Adrenal gland (tissue), 19 donors: ENCODE measurements around the gene GYPC. TPM values are rescaled to one million over a fixed set of nuclear protein-coding genes. Genes with fewer than 3 reads are reported as not detected.

Experiments
- DNase-seq, 7 donors: peaks; one replicate each; pipeline ENCODE4 v3.0.0-alpha.2; 2019 to 2020
- H3K27ac ChIP-seq, 5 donors: fragments of 200-600 bp; sonication (generic) in 4 of 5; 1 replicate in 3 of 5; 2 replicates in 2 of 5; pipeline versions ENCODE4 v1.5.1 to v1.8.0; 2016 to 2020; ENCODE audit warnings: mild to moderate bottlenecking in 1 of 5
- H3K27me3 ChIP-seq: fragments of 200-600 bp; 2 replicates; pipeline ENCODE4 v1.8.0; 2021
- H3K36me3 ChIP-seq, 2 donors: fragments of 200-600 bp; replicated peaks in 1 of 2; 1 replicate in 1 of 2; 2 replicates in 1 of 2; pipeline versions ENCODE4 v1.5.1 to v1.8.0; 2018 to 2022
- H3K4me1 ChIP-seq, 2 donors: fragments of 200-600 bp; replicated peaks in 1 of 2; 1 replicate in 1 of 2; 2 replicates in 1 of 2; pipeline versions ENCODE4 v1.5.1 to v1.8.0; 2018 to 2021
- H3K4me3 ChIP-seq, 4 donors: fragments of 200-600 bp; sonication (generic) in 3 of 4; one replicate each; pipeline ENCODE4 v1.5.1; 2016 to 2018
- H3K9me3 ChIP-seq, 3 donors: fragments of 200-600 bp; sonication (generic) in 1 of 3; replicated peaks in 1 of 3; 1 replicate in 2 of 3; 2 replicates in 1 of 3; pipeline versions ENCODE4 v1.5.1 to v1.8.0; 2016 to 2021
- POLR2A ChIP-seq, 2 donors: fragments of 450-650 bp; IDR thresholded peaks; one replicate each; pipeline ENCODE4 v1.6.1; 2017; ENCODE audit warnings: antibody characterized with exemption in 2 of 2, mild to moderate bottlenecking in 2 of 2, moderate library complexity in 1 of 2
- WGBS, 4 donors: extraction: QIAGEN DNeasy Blood & Tissue Kit in 2 of 4; methylation state at CpG; one replicate each; pipeline versions ENCODE4 v1.1.5 to v1.1.7; 2013 to 2017; 5-methylcytosine and 5-hydroxymethylcytosine counted together
- intact Hi-C, 2 donors: fragments of 100-400 bp; cut with DNase I; formaldehyde crosslinking; loops; one replicate each; pipeline versions ENCODE4 v1.14.1 to v1.15.0; 2022 to 2023
- long read RNA-seq, 10 donors: library from polyadenylated mRNA in 3 of 10; unstranded in 2 of 10; stranded (forward) in 1 of 10; transcript quantifications; one replicate each; pipeline ENCODE4 v2.0.0 and lab custom pipeline, GENCODE V29; 2021 to 2026
- polyA plus RNA-seq, 3 donors: library from polyadenylated mRNA; stranded (reverse); fragments of 200-250 nt in 2 of 3; fragments of 350-450 nt in 1 of 3; fragmentation: Illumina TruSeq in 1 of 3; extraction: RNeasy Lipid Tissue Mini Kit (QIAGEN cat#74804) in 1 of 3; gene quantifications; one replicate each; pipeline ENCODE4 v1.2.3, GENCODE V29; 2013 to 2014
- total RNA-seq, 9 donors: library from RNA; depleted of rRNA in 4 of 9; stranded (reverse); fragments of >200 nt in 4 of 9; fragments of 120-200 nt in 1 of 9; fragmentation: NEBNext Ultra II Directional in 1 of 9; extraction: Animal tissue kit (Norgen Biotek cat#: 25700) in 1 of 9; gene quantifications; one replicate each; pipeline versions ENCODE4 v1.1.0 to v1.2.4, GENCODE V29; 2013 to 2023
- TF ChIP-seq, protein P1 (sequence below), 6 experiments: fragments of 450-650 bp in 4 of 6; fragments of 200-600 bp in 2 of 6; sonication (generic) in 1 of 6; IDR thresholded peaks; 1 replicate in 5 of 6; 2 replicates in 1 of 6; pipeline versions ENCODE4 v1.5.1 to v1.8.0; 2016 to 2021; ENCODE audit warnings: antibody characterized with exemption in 6 of 6, mild to moderate bottlenecking in 2 of 6, moderate library complexity in 1 of 6
- donor health status: healthy with polysubstance abuse.
- donor health status: Bipolar disorder and iron deficiency.
- donor health status: DM: yes; HTN: yes; CAD: no.
- donor health status: DM: no; HTN: no; CAD: no.
- donor health status: DM: no; HTN: no; CAD: no.
- donor health status: DM: yes; HTN: yes; CAD: no.

Gene GYPC, protein sequence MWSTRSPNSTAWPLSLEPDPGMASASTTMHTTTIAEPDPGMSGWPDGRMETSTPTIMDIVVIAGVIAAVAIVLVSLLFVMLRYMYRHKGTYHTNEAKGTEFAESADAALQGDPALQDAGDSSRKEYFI
- total RNA-seq = 100 to 1,000 TPM in 8 of 9 donors, 10 to 100 TPM in 1; 84.3 to 178 (median 125) TPM
- polyA plus RNA-seq = 100 to 1,000 TPM in 2 of 3 donors, 10 to 100 TPM in 1; 86.6 to 225 (median 187) TPM
- long read RNA-seq, donor 1, transcript GYPC-201 (4 exons, 1,246 nt) = major isoform, 42 of 50 reads
- long read RNA-seq, donor 1, partial matches to known transcripts = 5 of 50 reads
- long read RNA-seq, donor 1, other reads (novel, unspliced or antisense) = 0 of 50 reads
- long read RNA-seq, donor 2, transcript GYPC-201 (4 exons, 1,246 nt) = major isoform, 31 of 177 reads
- long read RNA-seq, donor 2, partial matches to known transcripts = 142 of 177 reads
- long read RNA-seq, donor 2, other reads (novel, unspliced or antisense) = 0 of 177 reads
- long read RNA-seq, donor 3, transcript GYPC-201 (4 exons, 1,246 nt) = major isoform, 35 of 197 reads
- long read RNA-seq, donor 3, partial matches to known transcripts = 160 of 197 reads
- long read RNA-seq, donor 3, other reads (novel, unspliced or antisense) = 0 of 197 reads
- long read RNA-seq, donor 4, transcript GYPC-201 (4 exons, 1,246 nt) = major isoform, 43 of 47 reads
- long read RNA-seq, donor 4, partial matches to known transcripts = 2 of 47 reads
- long read RNA-seq, donor 4, other reads (novel, unspliced or antisense) = 1 of 47 reads
- long read RNA-seq, donor 5, transcript GYPC-201 (4 exons, 1,246 nt) = major isoform, 123 of 152 reads
- long read RNA-seq, donor 5, partial matches to known transcripts = 22 of 152 reads
- long read RNA-seq, donor 5, other reads (novel, unspliced or antisense) = 3 of 152 reads
- long read RNA-seq, donor 6, transcript GYPC-201 (4 exons, 1,246 nt) = major isoform, 38 of 45 reads
- long read RNA-seq, donor 6, partial matches to known transcripts = 4 of 45 reads
- long read RNA-seq, donor 6, other reads (novel, unspliced or antisense) = 1 of 45 reads
- long read RNA-seq, donor 7, transcript GYPC-201 (4 exons, 1,246 nt) = major isoform, 30 of 31 reads
- long read RNA-seq, donor 7, partial matches to known transcripts = 0 of 31 reads
- long read RNA-seq, donor 7, other reads (novel, unspliced or antisense) = 0 of 31 reads
- long read RNA-seq, donor 8, transcript GYPC-201 (4 exons, 1,246 nt) = major isoform, 66 of 68 reads
- long read RNA-seq, donor 8, partial matches to known transcripts = 0 of 68 reads
- long read RNA-seq, donor 8, other reads (novel, unspliced or antisense) = 0 of 68 reads
- long read RNA-seq, donor 9, transcript GYPC-201 (4 exons, 1,246 nt) = major isoform, 32 of 197 reads
- long read RNA-seq, donor 9, partial matches to known transcripts = 162 of 197 reads
- long read RNA-seq, donor 9, other reads (novel, unspliced or antisense) = 0 of 197 reads
- long read RNA-seq, donor 10, transcript GYPC-201 (4 exons, 1,246 nt) = major isoform, 21 of 24 reads
- long read RNA-seq, donor 10, partial matches to known transcripts = 0 of 24 reads
- long read RNA-seq, donor 10, other reads (novel, unspliced or antisense) = 0 of 24 reads

DNA sequence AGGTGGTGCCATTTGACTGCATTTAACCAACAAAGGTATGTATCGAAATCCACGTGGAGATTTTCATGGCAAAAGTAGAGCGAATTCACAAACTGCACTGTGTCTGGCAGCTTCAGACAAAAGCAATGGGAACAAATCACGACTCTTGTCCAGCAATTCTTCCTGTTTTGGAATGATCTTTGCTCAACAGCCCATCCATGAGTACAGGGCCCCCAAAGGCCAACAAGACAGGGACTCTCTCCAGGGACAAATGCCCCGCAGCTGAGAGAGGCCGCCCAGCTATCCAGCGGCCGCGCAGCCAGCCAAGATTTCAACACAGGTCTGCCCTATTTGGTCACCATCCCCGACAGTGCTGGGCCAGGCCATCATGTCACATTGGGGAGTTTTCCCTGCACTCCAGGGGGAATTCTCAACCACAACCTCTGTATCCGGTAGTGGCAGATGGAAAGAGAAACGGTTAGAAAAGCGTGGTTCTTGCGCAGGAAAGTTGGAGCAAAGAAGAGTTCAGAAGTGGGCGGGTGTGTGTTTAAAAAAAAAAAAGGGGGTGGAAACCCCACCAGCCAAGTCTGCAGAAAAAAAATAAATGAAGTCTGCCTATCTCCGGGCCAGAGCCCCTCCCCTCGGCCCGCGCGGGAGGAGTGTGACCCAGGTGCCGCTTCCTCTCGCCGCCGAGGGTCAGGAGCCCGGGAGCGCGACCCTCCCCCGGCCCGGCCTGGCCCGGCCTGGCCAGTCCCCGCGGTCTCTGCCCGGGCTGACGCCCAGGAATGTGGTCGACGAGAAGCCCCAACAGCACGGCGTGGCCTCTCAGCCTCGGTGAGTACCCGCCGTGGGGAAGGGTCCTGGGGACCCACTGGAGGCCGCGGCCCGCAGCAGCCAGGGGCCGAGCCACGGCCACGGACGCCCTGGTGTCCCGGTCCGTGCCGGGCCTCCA, at the start of gene GYPC:
Gene GYPC, plus strand, starts transcription at position 659 of the 931 bp plus-strand sequence. Its CDS starts 106 bp downstream, at position 765.
- peaks cover 45 to 59% of the 10 kb centered on the region in 2 donors for H3K4me1 ChIP-seq
- TF ChIP-seq POLR2A (IDR thresholded peaks at IDR 0.05) = peak in 1 of 2 donors; percentile 31
- TF ChIP-seq, protein P1, sequence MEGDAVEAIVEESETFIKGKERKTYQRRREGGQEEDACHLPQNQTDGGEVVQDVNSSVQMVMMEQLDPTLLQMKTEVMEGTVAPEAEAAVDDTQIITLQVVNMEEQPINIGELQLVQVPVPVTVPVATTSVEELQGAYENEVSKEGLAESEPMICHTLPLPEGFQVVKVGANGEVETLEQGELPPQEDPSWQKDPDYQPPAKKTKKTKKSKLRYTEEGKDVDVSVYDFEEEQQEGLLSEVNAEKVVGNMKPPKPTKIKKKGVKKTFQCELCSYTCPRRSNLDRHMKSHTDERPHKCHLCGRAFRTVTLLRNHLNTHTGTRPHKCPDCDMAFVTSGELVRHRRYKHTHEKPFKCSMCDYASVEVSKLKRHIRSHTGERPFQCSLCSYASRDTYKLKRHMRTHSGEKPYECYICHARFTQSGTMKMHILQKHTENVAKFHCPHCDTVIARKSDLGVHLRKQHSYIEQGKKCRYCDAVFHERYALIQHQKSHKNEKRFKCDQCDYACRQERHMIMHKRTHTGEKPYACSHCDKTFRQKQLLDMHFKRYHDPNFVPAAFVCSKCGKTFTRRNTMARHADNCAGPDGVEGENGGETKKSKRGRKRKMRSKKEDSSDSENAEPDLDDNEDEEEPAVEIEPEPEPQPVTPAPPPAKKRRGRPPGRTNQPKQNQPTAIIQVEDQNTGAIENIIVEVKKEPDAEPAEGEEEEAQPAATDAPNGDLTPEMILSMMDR (IDR thresholded peaks at IDR 0.05) = no peak
- peak within 1 kb of the TSS; percentile 84 to 98 (median 97) for H3K27ac ChIP-seq
- H3K36me3 ChIP-seq = peaks cover 0 to 4% of the 10 kb centered on the region in 2 donors
- intact Hi-C loops = no loop called here
- DNase-seq = peak; percentile 71 to 93 (median 87)
- H3K4me3 ChIP-seq = peak within 1 kb of the TSS; percentile 18 to 88 (median 51)
- H3K27me3 ChIP-seq = no peaks in the 10 kb centered on the region
- no peaks in the 10 kb centered on the region for H3K9me3 ChIP-seq
- 5 to 12% (median 8%) methylated on average over 22 to 51 of the region's 51 CpGs for WGBS, 4 donors

DNA sequence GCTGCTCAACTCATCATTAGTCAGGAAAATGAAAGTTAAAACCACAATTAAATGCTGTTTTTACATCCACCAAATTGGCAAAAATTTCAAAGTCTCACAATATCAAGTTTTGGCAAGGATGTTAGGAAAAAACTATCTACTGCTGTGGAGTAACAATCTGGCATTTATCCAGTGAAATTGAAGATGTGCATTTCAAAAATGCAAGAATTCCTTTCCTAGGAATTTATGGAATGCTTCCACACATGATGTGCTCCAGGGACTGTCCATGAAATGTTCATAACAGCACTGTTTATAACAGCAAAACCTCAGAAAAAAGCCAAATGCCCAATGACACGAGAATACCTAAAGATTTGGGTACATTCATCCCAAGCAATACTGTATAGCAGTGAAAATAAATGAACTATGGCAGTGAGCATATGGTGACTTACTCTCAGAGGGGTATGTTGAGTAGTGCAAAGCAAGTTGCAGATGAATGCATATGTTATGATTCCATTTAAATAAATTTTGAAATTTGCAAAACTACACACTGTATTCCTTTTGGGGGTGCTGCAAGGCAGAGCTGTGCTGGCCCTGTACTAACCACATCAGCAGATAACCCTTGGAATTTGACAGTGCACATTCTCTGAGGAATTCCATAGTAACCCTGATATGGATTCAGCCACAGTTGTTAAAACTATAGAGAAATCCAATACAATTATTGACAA, 41.3 kb upstream of the GYPC start:
- WGBS, 4 donors = 34 to 53% (median 48%) methylated on average over 1 of the region's 1 CpG
- intact Hi-C loops = no loop called here
- no peaks in the 10 kb centered on the region for H3K9me3 ChIP-seq
- H3K4me1 ChIP-seq = peaks cover 0 to 6% of the 10 kb centered on the region in 2 donors
- peak overlapping the region in 1 of 5 donors; percentile 48 for H3K27ac ChIP-seq
- DNase-seq = no peak
- no peaks in the 10 kb centered on the region for H3K36me3 ChIP-seq
- H3K4me3 ChIP-seq = no peak overlapping the region
- no peaks in the 10 kb centered on the region for H3K27me3 ChIP-seq
- TF ChIP-seq, protein P1 (IDR thresholded peaks at IDR 0.05) = no peak
- TF ChIP-seq POLR2A (IDR thresholded peaks at IDR 0.05) = no peak

DNA sequence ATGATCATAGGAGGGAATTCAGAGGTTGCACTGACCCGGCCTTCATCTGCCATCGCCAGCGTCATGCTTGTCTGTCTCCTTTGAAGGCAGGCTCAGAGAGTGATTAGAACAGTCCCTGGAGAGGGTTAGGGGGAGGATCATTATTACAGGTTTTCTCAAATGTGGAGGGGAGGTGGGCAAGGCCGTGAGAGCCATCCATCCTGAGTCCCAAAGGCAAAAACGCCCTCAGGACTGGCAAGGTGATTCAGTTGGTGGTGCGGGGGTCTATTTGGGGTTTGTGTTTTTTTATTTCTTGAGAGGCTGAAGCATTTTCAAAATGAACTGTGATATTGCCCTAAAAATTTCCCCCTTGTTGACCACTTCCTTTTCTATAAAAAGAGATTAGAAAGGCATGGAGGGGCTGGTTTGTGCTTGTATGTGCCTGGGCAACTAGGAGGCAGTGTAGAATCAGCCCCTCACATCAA, 39.3 kb upstream of the GYPC start:
- no peak overlapping the region for H3K27ac ChIP-seq
- peaks cover 0 to 6% of the 10 kb centered on the region in 2 donors for H3K4me1 ChIP-seq
- no peaks in the 10 kb centered on the region for H3K27me3 ChIP-seq
- WGBS, 4 donors = 78 to 81% (median 79%) methylated on average over 6 of the region's 6 CpGs
- intact Hi-C loops = no loop called here
- TF ChIP-seq, protein P1 (IDR thresholded peaks at IDR 0.05) = no peak
- TF ChIP-seq POLR2A (IDR thresholded peaks at IDR 0.05) = no peak
- no peaks in the 10 kb centered on the region for H3K36me3 ChIP-seq
- peaks cover 0 to 6% (median 0%) of the 10 kb centered on the region in 3 donors for H3K9me3 ChIP-seq
- DNase-seq = no peak
- H3K4me3 ChIP-seq = no peak overlapping the region
